H1 (cell line): ENCODE results near the gene MLH3. TPM values are rescaled to one million over a fixed set of nuclear protein-coding genes. Genes with fewer than 3 reads are reported as not detected.

Experiments used
- CTCF ChIA-PET: fragments of 300-600 bp; sonication (Branson Sonifier 250); formaldehyde crosslinking; loops from one replicate; lab custom pipeline; 2021; ENCODE audit not compliant: partially characterized antibody; lab: Charles Lee
- POLR2A ChIA-PET: fragments of 300-600 bp; sonication (Branson Sonifier 250); formaldehyde crosslinking; loops from one replicate; lab custom pipeline; 2021; ENCODE audit warnings: inconsistent platforms; ENCODE audit not compliant: partially characterized antibody; lab: Charles Lee
- DNase-seq, 2 experiments: peaks; one replicate each; pipeline versions ENCODE4 v3.0.0 to v3.0.0-alpha.2; 2010 to 2022; ENCODE audit warnings: low spot score in 2 of 2, low read depth in 1 of 2, mixed read lengths in 1 of 2
- FAIRE-seq: peaks from 2 replicates; lab custom pipeline; 2011; peaks lifted over from hg19 to GRCh38; lab: Jason Lieb, UNC
- H2AFZ ChIP-seq: 2 replicates; pipeline ENCODE4 v1.8.1; 2012; ENCODE audit warnings: low read length, inconsistent platforms
- H2AK5ac ChIP-seq: 2 replicates; pipeline ENCODE4 v1.6.1; 2013; ENCODE audit warnings: low read depth, low read length
- H2BK120ac ChIP-seq: replicated peaks from 2 replicates; pipeline ENCODE3; 2013; ENCODE audit warnings: low read depth, low read length, inconsistent platforms
- H2BK12ac ChIP-seq: 2 replicates; pipeline ENCODE4 v1.6.1; 2013; ENCODE audit warnings: low read depth, low read length
- H2BK15ac ChIP-seq: 2 replicates; pipeline ENCODE4 v1.6.1; 2013; ENCODE audit warnings: low read length
- H2BK20ac ChIP-seq: 2 replicates; pipeline ENCODE4 v1.6.1; 2013; ENCODE audit warnings: low read length
- H2BK5ac ChIP-seq: 2 replicates; pipeline ENCODE4 v1.6.1; 2013; ENCODE audit warnings: low read depth, low read length
- H3K14ac ChIP-seq: 2 replicates; pipeline ENCODE4 v1.6.1; 2013; ENCODE audit warnings: inconsistent platforms; ENCODE audit not compliant: insufficient read length
- H3K18ac ChIP-seq: 2 replicates; pipeline ENCODE4 v1.6.1; 2013; ENCODE audit warnings: low read length; ENCODE audit errors: extremely low read depth
- H3K23ac ChIP-seq: 2 replicates; pipeline ENCODE4 v1.6.1; 2013; ENCODE audit warnings: inconsistent platforms; ENCODE audit not compliant: insufficient read length
- H3K23me2 ChIP-seq: 2 replicates; pipeline ENCODE4 v1.6.1; 2013; ENCODE audit warnings: low read depth, low read length
- H3K27ac ChIP-seq: 2 replicates; pipeline ENCODE4 v1.6.1; 2011; ENCODE audit warnings: low read depth, low read length, inconsistent platforms
- H3K27me3 ChIP-seq, 4 experiments: replicated peaks in 1 of 4; 1 replicate in 1 of 4; 2 replicates in 3 of 4; pipeline versions ENCODE4 v1.6.1 to v1.8.1; 2011 to 2013; ENCODE audit warnings: low read length in 3 of 4, mild to moderate bottlenecking in 3 of 4, inconsistent platforms in 2 of 4, mixed read lengths in 2 of 4, moderate library complexity in 1 of 4; ENCODE audit not compliant: control insufficient read depth in 3 of 4, insufficient read depth in 3 of 4; ENCODE audit errors: extremely low read depth in 1 of 4
- H3K36me3 ChIP-seq, 4 experiments: 2 replicates each; pipeline versions ENCODE4 v1.6.1 to v1.8.1; 2011 to 2013; ENCODE audit warnings: mild to moderate bottlenecking in 4 of 4, low read length in 3 of 4, moderate library complexity in 2 of 4, control low read depth in 1 of 4, inconsistent platforms in 1 of 4; ENCODE audit not compliant: insufficient read depth in 4 of 4, control insufficient read depth in 2 of 4
- H3K4ac ChIP-seq: replicated peaks from 2 replicates; pipeline ENCODE3; 2013; ENCODE audit warnings: low read length, low read depth, mixed read lengths, inconsistent platforms; ENCODE audit not compliant: insufficient read length
- H3K4me1 ChIP-seq, 4 experiments: replicated peaks in 1 of 4; 1 replicate in 1 of 4; 2 replicates in 3 of 4; pipeline versions ENCODE4 v1.6.1 to v1.8.1; 2011 to 2013; ENCODE audit warnings: low read length in 3 of 4, inconsistent platforms in 2 of 4, mixed read lengths in 1 of 4; ENCODE audit not compliant: insufficient read depth in 4 of 4, control insufficient read depth in 3 of 4
- H3K4me2 ChIP-seq, 2 experiments: 2 replicates each; pipeline versions ENCODE4 v1.6.1 to v1.8.1; 2011 to 2013; ENCODE audit warnings: low read depth in 2 of 2, low read length in 2 of 2, control low read depth in 1 of 2, inconsistent platforms in 1 of 2, mild to moderate bottlenecking in 1 of 2; ENCODE audit not compliant: insufficient read depth in 1 of 2
- H3K4me3 ChIP-seq, 4 experiments: fragments of 200-600, 300-600 bp in 1 of 4; sonication (generic), shearing (Covaris generic), sonication (Bioruptor Twin) in 1 of 4; 2 replicates each; pipeline versions ENCODE4 v1.5.1 to v1.8.1; 2011 to 2016; ENCODE audit warnings: low read length in 4 of 4, low read depth in 3 of 4, control low read depth in 2 of 4, inconsistent platforms in 2 of 4, mild to moderate bottlenecking in 2 of 4, mixed read lengths in 1 of 4, moderate library complexity in 1 of 4; ENCODE audit not compliant: insufficient read depth in 2 of 4; ENCODE audit errors: extremely low read depth in 1 of 4
- H3K56ac ChIP-seq: replicated peaks from 2 replicates; pipeline ENCODE3; 2013; ENCODE audit warnings: low read depth, mild to moderate bottlenecking, mixed read lengths, low read length, inconsistent platforms; ENCODE audit not compliant: insufficient read length
- H3K79me1 ChIP-seq: 2 replicates; pipeline ENCODE4 v1.6.1; 2013; ENCODE audit warnings: low read depth, low read length, control low read depth
- H3K79me2 ChIP-seq, 2 experiments: 2 replicates each; pipeline versions ENCODE4 v1.6.1 to v1.8.1; 2012 to 2013; ENCODE audit warnings: low read length in 2 of 2, mild to moderate bottlenecking in 2 of 2, inconsistent platforms in 1 of 2; ENCODE audit not compliant: insufficient read depth in 2 of 2, control insufficient read depth in 1 of 2
- H3K9ac ChIP-seq, 4 experiments: replicated peaks in 1 of 4; 1 replicate in 1 of 4; 2 replicates in 3 of 4; pipeline versions ENCODE4 v1.6.1 to v1.8.1; 2011 to 2013; ENCODE audit warnings: low read depth in 3 of 4, low read length in 3 of 4, control low read depth in 2 of 4, mild to moderate bottlenecking in 2 of 4, moderate library complexity in 2 of 4, inconsistent platforms in 1 of 4; ENCODE audit errors: extremely low read depth in 1 of 4
- H3K9me3 ChIP-seq, 2 experiments: 2 replicates each; pipeline versions ENCODE4 v1.6.1 to v1.8.1; 2012 to 2013; ENCODE audit warnings: mild to moderate bottlenecking in 2 of 2, moderate library complexity in 2 of 2, control low read depth in 1 of 2, inconsistent platforms in 1 of 2, low read depth in 1 of 2, low read length in 1 of 2, mixed read lengths in 1 of 2; ENCODE audit not compliant: insufficient read depth in 2 of 2
- H4K20me1 ChIP-seq, 2 experiments: replicated peaks in 1 of 2; 2 replicates each; pipeline versions ENCODE3 to v1.8.1; 2011 to 2013; ENCODE audit warnings: inconsistent platforms in 2 of 2, low read length in 2 of 2, mild to moderate bottlenecking in 1 of 2; ENCODE audit not compliant: insufficient read depth in 2 of 2, control insufficient read depth in 1 of 2
- H4K5ac ChIP-seq: 2 replicates; pipeline ENCODE4 v1.6.1; 2013; ENCODE audit warnings: low read length, low read depth, mixed read lengths, inconsistent platforms; ENCODE audit not compliant: insufficient read length
- H4K8ac ChIP-seq: 2 replicates; pipeline ENCODE4 v1.8.0; 2013; ENCODE audit warnings: mild to moderate bottlenecking, moderate library complexity, low read length, inconsistent platforms; ENCODE audit not compliant: insufficient read depth; ENCODE audit errors: extremely low read depth
- H4K91ac ChIP-seq: replicated peaks from 2 replicates; pipeline ENCODE3; 2013; ENCODE audit warnings: low read length, mixed read lengths, inconsistent platforms; ENCODE audit not compliant: insufficient read length
- BRCA1 ChIP-seq: IDR thresholded peaks from 2 replicates; pipeline ENCODE4 v1.6.1; 2012; ENCODE audit warnings: low read depth, low read length, improper control_type of control experiment
- CEBPB ChIP-seq: IDR thresholded peaks from 2 replicates; pipeline ENCODE4 v1.6.1; 2012; ENCODE audit warnings: low read depth, low read length
- FOSL1 ChIP-seq: IDR thresholded peaks from 2 replicates; pipeline ENCODE4 v1.6.1; 2011; ENCODE audit warnings: mild to moderate bottlenecking, low read depth, low read length, moderate library complexity; ENCODE audit not compliant: insufficient read depth
- KDM1A ChIP-seq: fragments of 200-600, 300-600 bp; sonication (generic); IDR thresholded peaks from 2 replicates; pipeline ENCODE4 v1.7.1; 2016; ENCODE audit warnings: mild to moderate bottlenecking, low read length, borderline replicate concordance
- NANOG ChIP-seq: IDR thresholded peaks from 2 replicates; pipeline ENCODE4 v1.6.1; 2011; ENCODE audit warnings: low read length, low read depth, mild to moderate bottlenecking, inconsistent platforms; ENCODE audit not compliant: insufficient read depth, poor library complexity, severe bottlenecking
- WGBS, 2 experiments: shearing (Covaris generic) in 1 of 2; methylation state at CpG; one replicate each; pipeline versions ENCODE4 v1.1.6 to v1.1.7; 2013 to 2015; ENCODE audit warnings: low lambda C conversion rate in 2 of 2, mixed read lengths in 2 of 2, inconsistent platforms in 1 of 2, low coverage in 1 of 2, missing lambda C conversion rate in 1 of 2; ENCODE audit not compliant: insufficient replicate concordance in 2 of 2, insufficient coverage in 1 of 2, insufficient read length in 1 of 2; ENCODE audit errors: extremely low coverage in 1 of 2, missing lambda C conversion rate in 1 of 2; 5-methylcytosine and 5-hydroxymethylcytosine counted together
- polyA plus RNA-seq, 7 experiments: library from polyadenylated mRNA; depleted of rRNA in 3 of 7; stranded (reverse) in 5 of 7; unstranded in 2 of 7; fragments of >200 nt in 5 of 7; fragments of 200-250 nt in 2 of 7; gene quantifications; 1 replicate in 5 of 7; 2 replicates in 1 of 7; 4 replicates in 1 of 7; pipeline versions ENCODE4 v1.2.1 to v1.2.3, GENCODE V29; 2011 to 2013; ENCODE audit warnings: missing spikeins in 2 of 7, mixed read lengths in 2 of 7
- total RNA-seq: library from RNA; stranded (reverse); fragmentation: NEBNext Ultra II Directional; extraction: Animal tissue kit (Norgen Biotek cat#: 25700); gene quantifications from 2 replicates; pipeline ENCODE4 v1.2.1, GENCODE V29; 2021

The MLH3 gene
- total and polyA plus RNA-seq, 2 of the 8 experiments (the other 6 are each of a cell fraction or from before 2014, with no cell fraction given), result 9.3 to 20.1 TPM

DNA sequence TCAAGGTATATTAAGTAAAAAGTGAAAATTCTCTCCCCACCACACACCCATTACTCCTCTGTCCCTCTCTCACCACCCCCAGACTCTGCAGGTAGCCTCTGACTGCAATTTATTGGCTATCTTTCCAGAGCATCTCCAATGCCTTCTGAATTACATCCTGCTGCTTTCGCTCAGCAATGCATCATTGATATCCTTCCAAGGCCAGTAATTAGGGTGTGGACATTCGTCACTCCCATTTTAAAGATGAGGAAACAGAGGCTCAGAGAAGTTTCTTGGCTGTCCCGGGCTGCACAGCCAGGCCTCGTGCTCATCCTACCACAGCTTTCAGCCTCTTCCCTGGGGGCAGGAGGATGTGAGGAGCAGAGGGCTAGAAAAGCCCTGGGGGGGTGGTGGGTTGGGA, 72.2 kb downstream of the MLH3 start:
- Histone ChIP-seq H3K23me2 (no peaks in the 10 kb centered on the region), H2BK12ac (no peak overlapping the region), H2AK5ac (no peak overlapping the region), H3K79me1 (no peaks in the 10 kb centered on the region), H3K9ac (no peak overlapping the region), H3K9me3 (no peaks in the 10 kb centered on the region), H2BK20ac (no peak overlapping the region), H3K79me2 (no peaks in the 10 kb centered on the region), H3K56ac (no peak overlapping the region), H2BK120ac (no peak overlapping the region), H2BK5ac (0 out of 2 replicates have a peak overlapping the region, but pooled peaks have one; percentile 29), H3K18ac (no peak overlapping the region), H4K91ac (no peak overlapping the region), H3K27me3 (peaks cover 0 to 2% (median 1%) of the 10 kb centered on the region in 4 experiments; a peak in 1 of 7 replicates), H3K4me2 (no peak overlapping the region), H2AFZ (no peak overlapping the region), H4K5ac (no peak overlapping the region), H4K8ac (no peak overlapping the region; the same call in 1 of the 2 replicates), H3K23ac (no peak overlapping the region), H4K20me1 (no peaks in the 10 kb centered on the region), H3K4ac (no peak overlapping the region), H3K27ac (no peak overlapping the region), H3K14ac (no peak overlapping the region), H3K4me1 (peaks cover 1 to 31% (median 23%) of the 10 kb centered on the region in 4 experiments), H2BK15ac (no peak overlapping the region), H3K36me3 (no peaks in the 10 kb centered on the region), H3K4me3 (no peak overlapping the region)
- POLR2A ChIA-PET, result interaction anchor here (1.0 to 1.5 kb wide), 3 partner anchors 65 to 90 kb away, joined by 3 to 4 read pairs (median 4); partner anchors contain the start of gene ZC2HC1C
- no peak for TF ChIP-seq NANOG
- no peak for TF ChIP-seq BRCA1
- TF ChIP-seq CEBPB, result no peak
- TF ChIP-seq KDM1A, result peak; percentile 95
- no peak for TF ChIP-seq FOSL1
- CTCF ChIA-PET, result interaction anchor here (0.8 to 4.5 kb wide), 13 partner anchors 9 to 325 kb away, joined by 3 to 30 read pairs (median 4); partner anchors contain the start of gene PGF
- WGBS, 2 experiments, result 89% methylated on average over 4 of the region's 4 CpGs; no CpG with 5 or more reads in 1 of the 2 experiments
- FAIRE-seq, result no peak
- no peak for DNase-seq
